ENCODE measurements around the gene KEL. TPM values are rescaled to one million over a fixed set of nuclear protein-coding genes. Genes with fewer than 3 reads are reported as not detected.
"Not testable (repeated sequence)": the region's sequence is repeated elsewhere in the genome, so short reads cannot be mapped to it uniquely, and the experiment has no call there.

KEL gene
- 0.21 TPM in 1 of 2 replicates, not detected in the other for total RNA-seq (2014; rRNA removed; shearing (Covaris generic))

GRCh38 chr7:142961973-142962926 lies at the start of gene KEL:
Gene KEL, minus strand, starts transcription at chr7:142962363. Its CDS starts 157 bp downstream, at chr7:142962206.
- no peak for DNase-seq (ENCODE audit: low spot score)

DNA sequence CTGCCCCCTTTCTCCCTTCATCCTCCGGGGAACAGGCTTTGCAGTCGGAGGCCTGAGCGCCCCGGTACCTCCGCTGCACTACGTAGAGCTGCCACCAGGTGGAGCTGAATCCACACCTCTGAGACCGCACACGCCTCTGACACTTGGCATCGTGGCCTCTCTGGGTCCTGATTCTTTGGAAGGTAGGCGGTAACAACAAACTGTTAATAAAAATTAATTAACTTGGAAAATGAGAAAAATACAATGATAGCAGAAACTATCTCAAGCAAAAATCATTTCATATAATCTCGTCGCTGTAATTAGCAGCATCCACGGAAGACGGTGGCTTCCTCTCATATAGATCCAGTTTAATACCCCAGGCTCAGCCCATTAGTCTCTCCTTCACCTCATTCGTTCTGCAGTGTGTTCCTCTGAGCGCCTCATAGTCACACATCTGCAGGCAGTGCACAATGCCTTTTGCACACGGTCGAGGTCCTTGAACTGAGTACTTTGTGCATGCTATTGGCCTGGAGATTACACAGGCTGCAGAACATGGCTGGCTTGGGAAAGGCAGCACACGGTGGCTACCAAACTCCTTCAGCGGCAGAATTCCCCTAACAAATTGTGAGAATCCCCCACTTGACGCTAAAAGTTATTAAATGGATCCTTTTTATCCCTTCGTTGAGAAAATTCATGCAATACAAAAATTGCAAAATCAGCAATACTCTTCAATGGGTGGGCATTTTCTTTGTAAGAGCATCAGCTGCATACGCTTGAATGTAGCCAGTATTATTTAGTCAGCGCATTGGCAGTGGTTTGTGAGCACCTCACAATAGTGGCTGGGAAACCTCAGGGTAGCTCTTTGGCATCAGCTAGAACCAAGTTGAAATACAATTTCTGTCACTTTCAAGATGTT lies 46.1 kb upstream of the KEL start:
- peak; percentile 49 for DNase-seq (ENCODE audit: low spot score)

DNA sequence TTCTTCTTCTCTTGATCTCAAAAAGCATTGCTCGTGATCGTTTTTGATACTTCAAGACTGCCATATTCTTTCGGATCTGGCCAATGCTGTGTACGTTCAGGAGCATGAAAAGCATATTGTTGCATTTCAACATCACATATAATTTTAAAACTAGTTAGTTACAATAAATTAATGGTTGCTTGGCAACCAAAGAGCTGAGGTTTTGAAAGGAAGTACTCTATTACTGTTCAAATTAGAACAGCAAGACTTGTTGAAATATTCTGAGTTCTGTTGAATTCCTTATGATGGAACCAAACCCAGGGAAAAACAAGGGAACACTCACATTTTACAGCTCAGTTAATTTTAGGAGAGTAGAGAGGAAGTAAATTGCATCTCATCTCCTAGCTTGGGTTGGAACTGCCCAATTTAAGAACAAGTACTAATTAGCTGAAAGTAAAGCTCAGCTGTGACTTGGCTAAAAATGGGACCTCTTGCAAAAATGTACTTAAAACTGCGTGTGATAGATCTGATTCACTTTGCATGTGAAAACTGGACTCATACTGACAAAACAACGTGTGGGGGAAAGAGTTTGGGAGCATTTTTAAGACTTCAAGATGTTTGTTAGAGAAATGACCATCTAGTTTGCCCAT lies 43.6 kb upstream of the KEL start:
- no peak for DNase-seq (ENCODE audit: low spot score)

- peak; percentile 37 for DNase-seq (ENCODE audit: low spot score)
These were observed 41.4 kb upstream of the KEL start for GRCh38 chr7:143003393-143004051.

GRCh38 chr7:143002898-143003297 lies 40.7 kb upstream of the KEL start:
- DNase-seq (ENCODE audit: low spot score): no peak

DNA sequence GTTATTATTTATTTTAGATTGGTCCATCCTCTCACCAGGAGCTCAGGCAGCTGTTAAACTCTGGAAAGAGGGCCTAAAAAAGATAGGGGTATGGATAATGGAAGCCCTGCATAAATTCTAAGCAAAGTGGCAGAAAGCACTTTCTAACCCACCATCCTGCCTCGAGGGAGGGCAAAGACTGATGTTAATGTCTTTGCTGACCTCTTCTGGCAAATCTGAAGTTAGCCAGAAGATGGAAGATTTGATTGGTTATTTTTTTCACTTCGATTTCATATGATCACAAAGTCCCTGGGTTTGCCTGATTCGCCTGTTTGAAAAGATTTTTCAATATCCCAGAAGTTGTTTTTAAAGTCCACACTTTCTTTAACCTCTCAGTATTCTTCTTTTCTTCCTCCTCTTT lies 39.9 kb upstream of the KEL start:
- DNase-seq (ENCODE audit: low spot score): peak; percentile 27

GRCh38 chr7:143000648-143001047 lies 38.5 kb upstream of the KEL start:
- no peak for DNase-seq (ENCODE audit: low spot score)

DNA sequence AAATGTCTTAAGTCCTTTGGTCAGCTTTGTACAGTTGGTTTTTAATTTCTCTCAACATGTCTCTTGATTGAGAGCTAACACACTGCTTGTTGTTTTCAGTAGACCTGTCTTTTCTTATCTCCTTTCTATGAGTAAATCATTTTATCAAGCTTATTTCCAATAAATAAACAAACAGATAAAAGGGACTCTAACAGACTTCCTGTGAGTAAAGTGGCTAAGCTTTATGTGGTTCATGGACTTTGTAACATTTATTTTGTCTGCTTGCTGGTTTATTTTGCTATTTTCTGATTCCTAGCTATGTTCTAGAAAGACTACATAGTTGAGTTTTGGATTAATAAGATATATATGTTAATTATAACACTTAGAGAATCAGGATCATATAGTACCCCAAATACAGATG lies 37.6 kb upstream of the KEL start:
- DNase-seq (ENCODE audit: low spot score): no peak

- DNase-seq (ENCODE audit: low spot score): no peak
These were observed 36.8 kb upstream of the KEL start for GRCh38 chr7:142998966-142999365.

DNA sequence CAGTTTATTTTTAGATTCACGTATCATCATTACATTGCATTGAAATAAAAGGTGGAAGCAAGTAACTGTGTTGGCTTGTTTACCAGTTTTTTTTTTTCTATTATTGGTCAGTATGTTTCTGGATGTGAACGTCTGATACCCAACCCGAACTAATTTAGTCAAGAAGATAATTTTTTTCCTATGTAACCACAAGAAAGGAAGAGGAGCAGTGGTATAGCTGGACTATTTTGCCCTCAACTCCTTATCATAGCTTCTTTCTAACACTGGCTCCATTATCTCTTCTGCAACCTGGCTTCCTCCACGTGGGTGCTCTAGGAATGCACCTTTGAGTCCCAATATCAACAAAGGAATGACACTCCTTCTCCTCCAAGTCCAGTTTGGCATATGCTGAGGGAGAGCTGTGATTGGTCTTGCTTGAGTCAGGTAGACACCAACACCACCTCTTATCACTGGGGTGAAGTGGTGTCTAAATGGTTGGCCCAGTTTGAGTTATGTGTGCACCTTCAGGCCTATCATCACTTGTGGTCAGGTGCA lies 35.4 kb upstream of the KEL start:
- DNase-seq (ENCODE audit: low spot score): no peak

DNA sequence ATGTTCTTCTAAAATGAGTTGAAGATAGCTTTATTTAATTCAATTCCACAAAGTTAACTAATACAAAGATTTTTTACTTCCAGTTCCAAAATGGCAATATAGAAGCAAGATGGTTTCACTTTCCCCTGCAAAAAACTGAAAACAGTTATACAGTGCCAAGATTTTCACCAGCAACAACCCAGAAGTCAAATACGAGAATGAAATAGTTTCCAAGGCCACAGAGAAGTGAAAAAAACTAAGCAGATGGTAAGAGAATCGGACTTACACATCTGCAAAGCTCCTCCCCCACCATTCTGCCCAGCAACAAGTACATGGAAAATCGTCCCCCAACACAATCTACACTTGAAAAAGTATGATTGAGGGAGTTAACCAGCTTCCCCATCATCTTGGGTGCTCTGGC lies 30.3 kb upstream of the KEL start:
- no peak for DNase-seq (ENCODE audit: low spot score)

- DNase-seq (ENCODE audit: low spot score): no peak
These were observed 22.1 kb upstream of the KEL start for GRCh38 chr7:142984297-142984696.

DNA sequence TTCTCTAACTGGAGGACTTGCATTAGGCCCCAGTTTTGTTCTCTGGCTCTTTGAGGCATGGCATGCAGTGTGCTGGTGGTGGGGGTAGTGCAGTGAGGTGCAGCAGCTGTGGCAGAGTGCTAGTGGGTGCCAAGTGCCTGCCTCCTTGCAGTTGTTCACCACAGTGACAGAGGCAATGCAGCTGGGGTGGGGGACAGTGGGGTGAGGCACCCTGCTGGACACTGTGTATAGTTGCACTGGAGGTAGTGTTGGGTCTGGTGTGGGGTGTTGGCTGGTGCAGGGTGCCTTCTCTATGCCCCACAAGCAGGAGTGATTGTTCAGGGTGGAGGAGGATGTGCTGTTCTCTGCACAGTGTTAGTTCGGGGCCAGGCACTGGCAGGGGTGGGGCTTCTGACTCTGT lies 21.7 kb upstream of the KEL start:
- no peak for DNase-seq (ENCODE audit: low spot score)

GRCh38 chr7:142978402-142978801 lies 16.2 kb upstream of the KEL start:
- DNase-seq (ENCODE audit: low spot score): not testable (repeated sequence)

- DNase-seq (ENCODE audit: low spot score): no peak
These were observed 12.5 kb upstream of the KEL start for GRCh38 chr7:142974626-142975025.

DNA sequence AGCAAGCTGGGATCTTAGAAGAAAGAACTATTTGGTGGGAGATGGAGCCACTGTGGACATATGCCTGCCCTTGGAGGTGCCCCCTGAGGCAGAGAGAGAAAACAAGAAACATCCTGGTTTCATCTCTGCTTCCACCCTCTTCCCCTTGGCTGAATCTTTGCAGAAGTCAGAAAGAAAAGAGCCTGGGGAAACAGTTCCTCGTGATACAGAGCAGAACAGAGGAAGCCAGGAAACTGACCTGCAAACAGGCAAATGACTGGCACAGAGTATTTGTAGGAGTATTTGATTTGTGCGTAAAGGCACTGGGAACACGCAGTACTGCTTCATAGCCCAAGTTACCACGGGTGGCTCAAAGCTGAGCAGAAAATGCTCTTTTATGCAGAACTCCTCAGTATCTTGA lies 7.0 kb upstream of the KEL start:
- no peak for DNase-seq (ENCODE audit: low spot score)

GRCh38 chr7:142968229-142968628 lies 6.1 kb upstream of the KEL start:
- DNase-seq (ENCODE audit: low spot score): no peak

- DNase-seq (ENCODE audit: low spot score): no peak
These were observed 2.5 kb upstream of the KEL start for GRCh38 chr7:142964502-142965246.

- DNase-seq (ENCODE audit: low spot score): no peak
These were observed 1.8 kb upstream of the KEL start for GRCh38 chr7:142963993-142964392.

DNA sequence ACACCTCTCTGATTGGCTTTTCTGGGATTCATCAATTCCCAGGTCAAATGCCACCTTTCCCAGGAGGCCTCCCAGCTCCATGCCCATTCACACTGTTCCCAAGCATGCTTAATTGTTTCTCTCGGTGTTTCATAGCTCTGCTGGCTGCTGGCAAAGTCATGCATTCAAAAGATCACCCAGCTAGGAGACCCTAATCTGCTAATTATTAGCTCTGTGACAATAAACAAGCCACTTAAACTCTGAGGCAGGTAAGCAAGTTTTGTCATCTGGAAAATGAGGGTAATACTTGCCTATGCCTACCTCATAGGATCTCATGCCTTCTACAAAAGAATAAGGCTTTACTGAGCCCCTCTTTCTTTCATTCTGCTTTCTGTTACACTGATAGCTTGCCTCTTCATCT lies 828 bp upstream of the KEL start:
- no peak for DNase-seq (ENCODE audit: low spot score)

DNA sequence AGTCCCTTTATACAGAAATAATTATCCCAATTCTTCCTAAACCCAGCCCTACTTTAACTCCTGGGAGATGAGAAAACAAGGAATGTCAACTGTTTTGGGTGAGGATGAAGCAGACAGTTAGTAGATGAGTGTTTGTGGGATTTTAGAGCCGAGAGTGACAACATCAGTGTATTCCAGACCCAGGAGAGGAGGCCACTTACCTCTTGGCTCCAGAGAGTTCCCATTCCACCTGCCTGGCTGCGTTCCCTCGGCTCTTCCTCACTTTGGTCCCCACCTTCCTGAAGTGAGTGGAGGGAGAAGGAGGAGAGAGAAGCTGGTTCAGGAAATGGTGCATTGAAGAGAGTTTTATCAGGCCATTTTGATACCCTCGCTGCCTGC lies 579 bp downstream of the KEL start:
- DNase-seq (ENCODE audit: low spot score): no peak
